Esophagus muscularis mucosa (tissue), 4 donors: Measurements from ENCODE around the gene ZNF189.

Experiments
- CTCF ChIP-seq, 3 experiments: fragments of 200-600 bp in 2 of 3; fragments of 450-650 bp in 1 of 3; sonication (generic) in 2 of 3; IDR thresholded peaks; one replicate each; pipeline ENCODE4 v1.5.1; 2017 to 2019; ENCODE audit warnings: antibody characterized with exemption in 3 of 3, mild to moderate bottlenecking in 2 of 3, moderate library complexity in 1 of 3
- EP300 ChIP-seq: sonication (generic); formaldehyde crosslinking; IDR thresholded peaks from one replicate; pipeline ENCODE4 v1.6.1; 2017; ENCODE audit warnings: antibody characterized with exemption
- POLR2AphosphoS5 ChIP-seq, 2 donors: sonication (generic); formaldehyde crosslinking; IDR thresholded peaks; one replicate each; pipeline ENCODE4 v1.6.1; 2017; ENCODE audit warnings: antibody characterized with exemption in 2 of 2

GRCh38 chr9:101434998-101435397 lies 36.3 kb downstream of the ZNF189 start:
- TF ChIP-seq CTCF (IDR thresholded peaks at IDR 0.05) (no peak), EP300 (no peak), POLR2AphosphoS5 (IDR thresholded peaks at IDR 0.05) (no peak)
